IPS-15b (cell line): ENCODE data around the gene ANKZF1.

Source experiments
- H3K27me3 ChIP-seq: one replicate; pipeline ENCODE4 v1.6.1; 2013; ENCODE audit warnings: low read length; ENCODE audit not compliant: control insufficient read depth, insufficient read depth
- H3K36me3 ChIP-seq: one replicate; pipeline ENCODE4 v1.6.1; 2013; ENCODE audit warnings: low read length; ENCODE audit not compliant: control insufficient read depth, insufficient read depth
- H3K4me1 ChIP-seq: one replicate; pipeline ENCODE4 v1.6.1; 2013; ENCODE audit warnings: mild to moderate bottlenecking, low read length; ENCODE audit not compliant: control insufficient read depth, insufficient read depth
- H3K4me3 ChIP-seq: one replicate; pipeline ENCODE4 v1.5.1; 2013; ENCODE audit warnings: low read depth, low read length
- H3K9ac ChIP-seq: one replicate; pipeline ENCODE4 v1.6.1; 2013; ENCODE audit warnings: low read depth, mild to moderate bottlenecking, low read length
- H3K9me3 ChIP-seq: one replicate; pipeline ENCODE4 v1.6.1; 2013; ENCODE audit warnings: mild to moderate bottlenecking, low read length; ENCODE audit not compliant: control insufficient read depth, insufficient read depth

ANKZF1 gene

GRCh38 chr2:219245148-219245898, 15.7 kb downstream of the ANKZF1 start, which contains the start of the genes GLB1L and STK16:
GLB1L (minus strand) TSS chr2:219245444; CDS start chr2:219243573, 1,871 bp downstream.
STK16 (plus strand) TSS chr2:219245479; CDS start chr2:219246000, 521 bp downstream.
- H3K36me3 ChIP-seq, result peaks cover 9% of the 10 kb centered on the region
- peaks cover 7% of the 10 kb centered on the region for H3K4me1 ChIP-seq
- no peaks in the 10 kb centered on the region for H3K9me3 ChIP-seq
- peak within 1 kb of the TSS; percentile 79 for H3K9ac ChIP-seq
- H3K27me3 ChIP-seq, result no peaks in the 10 kb centered on the region
- H3K4me3 ChIP-seq, result peak within 1 kb of the TSS; percentile 85

GRCh38 chr2:219245899-219246230, 16.3 kb downstream of the ANKZF1 start:
- peaks cover 11% of the 10 kb centered on the region for H3K36me3 ChIP-seq
- H3K4me1 ChIP-seq, result peaks cover 7% of the 10 kb centered on the region

GRCh38 chr2:219246559-219246958, 17.0 kb downstream of the ANKZF1 start:
- Histone ChIP-seq H3K27me3 (peaks cover 4% of the 10 kb centered on the region), H3K9me3 (no peaks in the 10 kb centered on the region), H3K9ac (no peak overlapping the region), H3K4me1 (peaks cover 7% of the 10 kb centered on the region), H3K36me3 (peaks cover 11% of the 10 kb centered on the region), H3K4me3 (no peak overlapping the region)

More at GRCh38 chr2:219245899-219246230, 16.3 kb downstream of the ANKZF1 start:
- Histone ChIP-seq H3K9ac (peak overlapping the region; percentile 79), H3K9me3 (no peaks in the 10 kb centered on the region), H3K4me3 (peak overlapping the region; percentile 85), H3K27me3 (no peaks in the 10 kb centered on the region)

- Histone ChIP-seq H3K4me1 (peaks cover 15% of the 10 kb centered on the region), H3K27me3 (peaks cover 18% of the 10 kb centered on the region), H3K9ac (no peak overlapping the region), H3K4me3 (no peak overlapping the region), H3K36me3 (peaks cover 13% of the 10 kb centered on the region), H3K9me3 (no peaks in the 10 kb centered on the region)
These were observed 18.4 kb downstream of the ANKZF1 start for GRCh38 chr2:219247678-219248642.

- Histone ChIP-seq H3K9ac (no peak overlapping the region), H3K27me3 (peaks cover 22% of the 10 kb centered on the region), H3K4me3 (no peak overlapping the region)
These were observed 19.2 kb downstream of the ANKZF1 start for GRCh38 chr2:219248845-219249202.

GRCh38 chr2:219249203-219249980, 19.8 kb downstream of the ANKZF1 start:
- Histone ChIP-seq H3K4me3 (no peak overlapping the region), H3K9ac (no peak overlapping the region), H3K4me1 (peaks cover 15% of the 10 kb centered on the region)

More at GRCh38 chr2:219248845-219249202, 19.2 kb downstream of the ANKZF1 start:
- H3K9me3 ChIP-seq, result no peaks in the 10 kb centered on the region
- peaks cover 13% of the 10 kb centered on the region for H3K36me3 ChIP-seq
- H3K4me1 ChIP-seq, result peaks cover 15% of the 10 kb centered on the region

GRCh38 chr2:219250049-219250781, 20.6 kb downstream of the ANKZF1 start:
- no peaks in the 10 kb centered on the region for H3K9me3 ChIP-seq
- no peak overlapping the region for H3K9ac ChIP-seq
- H3K27me3 ChIP-seq, result peaks cover 35% of the 10 kb centered on the region
- H3K36me3 ChIP-seq, result peaks cover 13% of the 10 kb centered on the region
- peaks cover 11% of the 10 kb centered on the region for H3K4me1 ChIP-seq
- no peak overlapping the region for H3K4me3 ChIP-seq

More at GRCh38 chr2:219249203-219249980, 19.8 kb downstream of the ANKZF1 start:
- Histone ChIP-seq H3K27me3 (peaks cover 27% of the 10 kb centered on the region), H3K9me3 (no peaks in the 10 kb centered on the region), H3K36me3 (peaks cover 13% of the 10 kb centered on the region)

- peaks cover 11% of the 10 kb centered on the region for H3K4me1 ChIP-seq
- peaks cover 49% of the 10 kb centered on the region for H3K27me3 ChIP-seq
- H3K4me3 ChIP-seq, result no peak overlapping the region
- H3K9ac ChIP-seq, result no peak overlapping the region
- peaks cover 13% of the 10 kb centered on the region for H3K36me3 ChIP-seq
- H3K9me3 ChIP-seq, result no peaks in the 10 kb centered on the region
These were observed 22.1 kb downstream of the ANKZF1 start for GRCh38 chr2:219251656-219252055.

GRCh38 chr2:219252084-219252483, 22.5 kb downstream of the ANKZF1 start:
- no peak overlapping the region for H3K9ac ChIP-seq
- H3K27me3 ChIP-seq, result peaks cover 51% of the 10 kb centered on the region
- H3K9me3 ChIP-seq, result no peaks in the 10 kb centered on the region
- H3K36me3 ChIP-seq, result peaks cover 13% of the 10 kb centered on the region
- peak overlapping the region; percentile 62 for H3K4me3 ChIP-seq
- H3K4me1 ChIP-seq, result peaks cover 11% of the 10 kb centered on the region

GRCh38 chr2:219252570-219252899, 22.9 kb downstream of the ANKZF1 start:
- Histone ChIP-seq H3K9me3 (no peaks in the 10 kb centered on the region), H3K36me3 (peaks cover 11% of the 10 kb centered on the region), H3K4me1 (peaks cover 11% of the 10 kb centered on the region), H3K4me3 (peak overlapping the region; percentile 62), H3K27me3 (peaks cover 51% of the 10 kb centered on the region), H3K9ac (no peak overlapping the region)
